Breast epithelium (tissue), 4 donors: ENCODE measurements around the gene SELE. TPM values are rescaled to one million over a fixed set of nuclear protein-coding genes. Genes with fewer than 3 reads are reported as not detected.

Source experiments
- DNase-seq, 2 donors: peaks; one replicate each; pipeline ENCODE4 v3.0.0-alpha.2; 2019; ENCODE audit warnings: low spot score in 2 of 2
- H3K27ac ChIP-seq, 2 donors: fragments of 200-600 bp; sonication (generic) in 1 of 2; one replicate each; pipeline ENCODE4 v1.5.1; 2016 to 2019; ENCODE audit warnings: mild to moderate bottlenecking in 1 of 2
- H3K27me3 ChIP-seq, 2 donors: fragments of 200-600 bp; sonication (generic) in 1 of 2; one replicate each; pipeline versions ENCODE4 v1.5.1 to v1.6.0; 2017 to 2019; ENCODE audit warnings: control low read depth in 1 of 2, mild to moderate bottlenecking in 1 of 2
- H3K36me3 ChIP-seq: fragments of 200-600 bp; one replicate; pipeline ENCODE4 v1.5.1; 2019
- H3K4me1 ChIP-seq, 2 donors: fragments of 200-600 bp; sonication (generic); one replicate each; pipeline ENCODE4 v1.5.1; 2016 to 2019; ENCODE audit warnings: control low read depth in 1 of 2
- H3K4me3 ChIP-seq, 3 donors: fragments of 200-600 bp; sonication (generic); 1 replicate in 2 of 3; 2 replicates in 1 of 3; pipeline ENCODE4 v1.5.1; 2016 to 2019; ENCODE audit warnings: mild to moderate bottlenecking in 3 of 3, moderate library complexity in 2 of 3
- H3K9me3 ChIP-seq, 2 donors: fragments of 200-600 bp; sonication (generic) in 1 of 2; one replicate each; pipeline ENCODE4 v1.5.1; 2016 to 2019; ENCODE audit warnings: control low read depth in 1 of 2
- POLR2A ChIP-seq: fragments of 450-650 bp; IDR thresholded peaks from one replicate; pipeline ENCODE4 v1.6.1; 2016; ENCODE audit warnings: antibody characterized with exemption, mild to moderate bottlenecking, moderate library complexity
- POLR2AphosphoS5 ChIP-seq, 3 donors: sonication (generic); formaldehyde crosslinking; IDR thresholded peaks; one replicate each; pipeline ENCODE4 v1.6.1; 2017; ENCODE audit warnings: antibody characterized with exemption in 3 of 3
- intact Hi-C: fragments of 100-400 bp; cut with DNase I; formaldehyde crosslinking; loops from one replicate; pipeline ENCODE4 v1.15.1; 2023; ENCODE audit warnings: low total_unique reads
- total RNA-seq, 3 donors: library from RNA; depleted of rRNA; stranded (reverse); fragments of >200 nt; gene quantifications; one replicate each; pipeline ENCODE4 v1.1.0, GENCODE V29; 2016
- TF ChIP-seq, protein P1 (sequence below), 3 donors: fragments of 450-650 bp; IDR thresholded peaks; one replicate each; pipeline ENCODE4 v1.5.1; 2016 to 2017; ENCODE audit warnings: antibody characterized with exemption in 3 of 3, mild to moderate bottlenecking in 3 of 3, moderate library complexity in 3 of 3

SELE gene
- total RNA-seq, 3 donors from 2014 or later = 0.66 to 5.0 (median 1.4) TPM

DNA sequence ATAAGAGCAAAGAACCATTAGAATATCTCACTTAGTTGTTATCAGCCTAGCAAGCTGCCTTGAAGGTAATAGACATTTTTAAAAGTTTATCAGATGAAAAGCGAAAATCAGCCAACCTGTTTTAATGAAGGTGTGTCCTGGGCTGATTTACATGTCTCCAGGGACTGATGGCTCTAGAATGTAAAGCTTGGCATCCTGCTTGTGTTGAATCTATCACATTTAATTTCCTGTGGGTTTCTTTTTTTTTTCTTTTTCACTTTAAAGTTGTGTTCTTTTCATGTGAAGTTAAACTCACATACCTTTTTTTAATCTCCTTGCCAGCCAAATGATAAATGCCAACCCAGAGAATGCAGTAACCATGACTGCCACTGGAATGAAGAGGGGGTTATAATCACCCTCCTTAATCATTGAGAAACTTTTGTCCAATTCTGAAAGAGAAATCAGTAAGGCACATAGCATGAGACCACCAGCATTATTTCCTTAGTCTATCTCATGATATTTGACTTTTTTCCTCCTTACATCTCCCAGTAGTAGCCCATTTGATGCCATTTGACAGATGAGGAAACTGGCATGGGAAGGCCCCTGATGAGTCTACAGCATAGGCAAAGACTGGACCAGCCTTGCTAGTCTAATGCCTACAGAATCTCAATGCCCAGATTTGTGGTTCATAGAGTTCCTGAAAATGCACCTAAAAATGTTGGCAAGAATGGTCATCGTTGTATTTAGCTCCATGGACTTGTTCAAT, 32.4 kb downstream of the SELE start:
- Histone ChIP-seq H3K27ac (no peak overlapping the region), H3K4me3 (no peak overlapping the region), H3K9me3 (no peaks in the 10 kb centered on the region), H3K27me3 (no peaks in the 10 kb centered on the region), H3K36me3 (no peaks in the 10 kb centered on the region), H3K4me1 (no peaks in the 10 kb centered on the region)
- DNase-seq = no peak
- no peak for TF ChIP-seq POLR2AphosphoS5 (IDR thresholded peaks at IDR 0.05)
- TF ChIP-seq, protein P1, sequence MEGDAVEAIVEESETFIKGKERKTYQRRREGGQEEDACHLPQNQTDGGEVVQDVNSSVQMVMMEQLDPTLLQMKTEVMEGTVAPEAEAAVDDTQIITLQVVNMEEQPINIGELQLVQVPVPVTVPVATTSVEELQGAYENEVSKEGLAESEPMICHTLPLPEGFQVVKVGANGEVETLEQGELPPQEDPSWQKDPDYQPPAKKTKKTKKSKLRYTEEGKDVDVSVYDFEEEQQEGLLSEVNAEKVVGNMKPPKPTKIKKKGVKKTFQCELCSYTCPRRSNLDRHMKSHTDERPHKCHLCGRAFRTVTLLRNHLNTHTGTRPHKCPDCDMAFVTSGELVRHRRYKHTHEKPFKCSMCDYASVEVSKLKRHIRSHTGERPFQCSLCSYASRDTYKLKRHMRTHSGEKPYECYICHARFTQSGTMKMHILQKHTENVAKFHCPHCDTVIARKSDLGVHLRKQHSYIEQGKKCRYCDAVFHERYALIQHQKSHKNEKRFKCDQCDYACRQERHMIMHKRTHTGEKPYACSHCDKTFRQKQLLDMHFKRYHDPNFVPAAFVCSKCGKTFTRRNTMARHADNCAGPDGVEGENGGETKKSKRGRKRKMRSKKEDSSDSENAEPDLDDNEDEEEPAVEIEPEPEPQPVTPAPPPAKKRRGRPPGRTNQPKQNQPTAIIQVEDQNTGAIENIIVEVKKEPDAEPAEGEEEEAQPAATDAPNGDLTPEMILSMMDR (IDR thresholded peaks at IDR 0.05) = no peak
- TF ChIP-seq POLR2A = no peak
- intact Hi-C loops = no loop called here

DNA sequence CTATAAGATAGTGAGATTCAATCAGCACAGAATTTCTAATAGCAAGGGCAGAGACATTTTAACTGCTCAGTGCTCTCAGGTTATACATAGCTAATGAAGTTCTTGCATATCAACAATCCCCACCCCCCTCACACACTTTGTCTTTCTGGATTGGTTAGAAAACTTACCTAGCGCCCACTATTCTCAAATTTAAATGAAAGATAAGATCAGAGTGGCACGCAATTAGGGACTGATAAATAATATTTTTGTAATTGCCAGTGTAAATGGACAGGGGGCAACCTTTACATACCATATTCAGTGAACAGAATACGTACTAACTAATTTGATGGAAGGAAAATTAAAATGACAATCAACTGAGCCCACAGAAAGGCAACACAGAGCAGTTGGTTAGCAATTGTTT, 34.2 kb downstream of the SELE start:
- Histone ChIP-seq H3K4me3 (no peak overlapping the region), H3K27me3 (no peaks in the 10 kb centered on the region), H3K36me3 (no peaks in the 10 kb centered on the region), H3K9me3 (no peaks in the 10 kb centered on the region), H3K4me1 (no peaks in the 10 kb centered on the region), H3K27ac (no peak overlapping the region)
- TF ChIP-seq POLR2A (no peak), POLR2AphosphoS5 (IDR thresholded peaks at IDR 0.05) (no peak)
- TF ChIP-seq, protein P1 (IDR thresholded peaks at IDR 0.05) = no peak
- intact Hi-C loops = no loop called here
- DNase-seq = no peak

DNA sequence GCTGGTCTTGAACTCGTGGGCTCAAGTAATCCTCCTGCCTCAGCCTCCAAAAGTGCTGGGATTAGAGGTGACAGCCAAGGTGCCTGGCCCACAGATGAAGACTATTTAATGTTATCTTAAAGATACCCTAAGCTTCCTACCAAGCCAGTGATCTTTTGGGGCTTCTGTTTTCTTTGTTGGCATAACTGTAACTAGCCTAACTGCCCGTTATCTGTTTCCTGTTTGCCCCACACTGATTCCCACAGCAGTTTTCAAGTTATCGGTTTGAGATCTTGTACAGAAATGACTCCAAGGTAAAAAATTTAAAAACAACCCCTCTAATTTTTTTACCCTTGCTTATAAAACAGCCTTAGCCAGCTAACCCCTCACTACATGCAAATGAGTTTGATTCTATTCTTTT, 34.9 kb downstream of the SELE start:
- Histone ChIP-seq H3K36me3 (no peaks in the 10 kb centered on the region), H3K27me3 (no peaks in the 10 kb centered on the region), H3K4me3 (no peak overlapping the region), H3K27ac (no peak overlapping the region), H3K4me1 (no peaks in the 10 kb centered on the region), H3K9me3 (no peaks in the 10 kb centered on the region)
- DNase-seq = no peak
- TF ChIP-seq, protein P1 (IDR thresholded peaks at IDR 0.05) = no peak
- no peak for TF ChIP-seq POLR2AphosphoS5 (IDR thresholded peaks at IDR 0.05)
- no peak for TF ChIP-seq POLR2A
- intact Hi-C loops = no loop called here

DNA sequence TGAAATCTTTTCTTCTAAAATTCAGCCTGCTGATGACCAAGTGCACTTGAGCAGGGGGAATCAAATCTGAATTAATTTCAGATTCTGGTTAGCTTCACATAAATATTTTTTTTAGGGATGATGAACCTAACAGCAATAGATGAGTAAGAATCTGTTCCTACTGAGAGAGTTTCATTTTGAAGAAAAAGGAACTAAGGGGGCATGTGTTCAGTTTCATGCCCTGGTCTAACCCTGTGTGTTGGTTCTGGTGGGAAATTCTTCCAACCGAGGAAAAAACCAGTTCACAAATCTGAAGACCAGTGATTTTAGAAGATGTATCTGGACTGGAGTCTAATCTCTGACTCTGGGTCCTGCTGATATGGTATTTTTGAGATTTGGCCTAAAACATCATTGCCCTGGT, 36.1 kb downstream of the SELE start:
- H3K36me3 ChIP-seq = no peaks in the 10 kb centered on the region
- no peak overlapping the region for H3K27ac ChIP-seq
- DNase-seq = no peak
- no peaks in the 10 kb centered on the region for H3K9me3 ChIP-seq
- intact Hi-C loops = no loop called here
- H3K4me3 ChIP-seq = no peak overlapping the region
- no peaks in the 10 kb centered on the region for H3K4me1 ChIP-seq
- no peaks in the 10 kb centered on the region for H3K27me3 ChIP-seq
- no peak for TF ChIP-seq POLR2AphosphoS5 (IDR thresholded peaks at IDR 0.05)
- TF ChIP-seq, protein P1 (IDR thresholded peaks at IDR 0.05) = no peak
- TF ChIP-seq POLR2A = no peak

DNA sequence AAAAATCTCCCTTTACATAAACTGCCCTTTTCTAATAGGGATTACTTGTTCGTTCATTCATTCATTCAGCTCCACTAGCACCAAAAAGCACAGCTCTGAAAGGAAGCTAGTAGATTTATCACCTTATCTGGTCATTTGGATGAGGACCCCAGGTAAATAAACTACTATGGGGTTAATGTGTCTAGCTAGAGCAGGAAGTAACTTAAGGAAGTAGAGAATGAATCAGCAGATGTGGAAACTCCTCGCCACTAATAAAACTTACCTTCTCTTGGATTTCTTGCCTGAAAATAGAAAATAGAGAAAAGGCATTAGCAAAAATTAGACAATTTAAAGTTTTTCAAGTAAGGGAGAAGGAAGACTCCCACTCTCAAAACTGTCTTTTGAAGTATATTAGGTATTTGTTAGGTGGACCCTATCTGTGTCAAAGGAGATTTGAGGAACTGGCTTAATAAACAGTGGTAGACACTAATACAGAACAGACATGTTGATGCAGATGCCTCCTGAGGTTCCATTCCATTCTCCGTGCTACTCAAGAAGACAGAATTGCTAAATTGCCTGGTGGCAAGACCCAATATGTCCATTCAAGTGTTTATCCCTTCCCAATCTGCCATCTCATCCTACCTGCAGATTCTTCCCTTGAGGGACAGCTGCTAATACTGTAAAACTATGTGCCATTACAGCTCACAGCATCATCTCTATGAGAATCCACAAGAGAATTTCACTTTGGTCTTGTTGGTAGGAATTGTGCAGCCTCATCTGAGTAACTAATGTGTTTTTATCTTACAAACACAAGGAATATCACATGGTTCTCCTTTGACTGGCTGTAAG, 37.4 kb downstream of the SELE start:
- no peaks in the 10 kb centered on the region for H3K9me3 ChIP-seq
- TF ChIP-seq POLR2AphosphoS5 (IDR thresholded peaks at IDR 0.05) = no peak
- no peaks in the 10 kb centered on the region for H3K4me1 ChIP-seq
- H3K4me3 ChIP-seq = no peak overlapping the region
- no peak overlapping the region for H3K27ac ChIP-seq
- intact Hi-C loops = no loop called here
- H3K27me3 ChIP-seq = no peaks in the 10 kb centered on the region
- DNase-seq = no peak
- no peaks in the 10 kb centered on the region for H3K36me3 ChIP-seq
